H1 (cell line): ENCODE results near the gene AFAP1L1. TPM values are rescaled to one million over a fixed set of nuclear protein-coding genes. Genes with fewer than 3 reads are reported as not detected.

Source experiments
- CTCF ChIA-PET: fragments of 300-600 bp; sonication (Branson Sonifier 250); formaldehyde crosslinking; loops from one replicate; lab custom pipeline; 2021; ENCODE audit not compliant: partially characterized antibody; lab: Charles Lee
- POLR2A ChIA-PET: fragments of 300-600 bp; sonication (Branson Sonifier 250); formaldehyde crosslinking; loops from one replicate; lab custom pipeline; 2021; ENCODE audit warnings: inconsistent platforms; ENCODE audit not compliant: partially characterized antibody; lab: Charles Lee
- DNase-seq, 2 experiments: peaks; one replicate each; pipeline versions ENCODE4 v3.0.0 to v3.0.0-alpha.2; 2010 to 2022; ENCODE audit warnings: low spot score in 2 of 2, low read depth in 1 of 2, mixed read lengths in 1 of 2
- FAIRE-seq: peaks from 2 replicates; lab custom pipeline; 2011; peaks lifted over from hg19 to GRCh38; lab: Jason Lieb, UNC
- H2AFZ ChIP-seq: 2 replicates; pipeline ENCODE4 v1.8.1; 2012; ENCODE audit warnings: low read length, inconsistent platforms
- H2AK5ac ChIP-seq: 2 replicates; pipeline ENCODE4 v1.6.1; 2013; ENCODE audit warnings: low read depth, low read length
- H2BK120ac ChIP-seq: replicated peaks from 2 replicates; pipeline ENCODE3; 2013; ENCODE audit warnings: low read depth, low read length, inconsistent platforms
- H2BK12ac ChIP-seq: 2 replicates; pipeline ENCODE4 v1.6.1; 2013; ENCODE audit warnings: low read depth, low read length
- H2BK15ac ChIP-seq: 2 replicates; pipeline ENCODE4 v1.6.1; 2013; ENCODE audit warnings: low read length
- H2BK20ac ChIP-seq: 2 replicates; pipeline ENCODE4 v1.6.1; 2013; ENCODE audit warnings: low read length
- H2BK5ac ChIP-seq: 2 replicates; pipeline ENCODE4 v1.6.1; 2013; ENCODE audit warnings: low read depth, low read length
- H3K14ac ChIP-seq: 2 replicates; pipeline ENCODE4 v1.6.1; 2013; ENCODE audit warnings: inconsistent platforms; ENCODE audit not compliant: insufficient read length
- H3K18ac ChIP-seq: 2 replicates; pipeline ENCODE4 v1.6.1; 2013; ENCODE audit warnings: low read length; ENCODE audit errors: extremely low read depth
- H3K23ac ChIP-seq: 2 replicates; pipeline ENCODE4 v1.6.1; 2013; ENCODE audit warnings: inconsistent platforms; ENCODE audit not compliant: insufficient read length
- H3K23me2 ChIP-seq: 2 replicates; pipeline ENCODE4 v1.6.1; 2013; ENCODE audit warnings: low read depth, low read length
- H3K27ac ChIP-seq: 2 replicates; pipeline ENCODE4 v1.6.1; 2011; ENCODE audit warnings: low read depth, low read length, inconsistent platforms
- H3K27me3 ChIP-seq, 4 experiments: replicated peaks in 1 of 4; 1 replicate in 1 of 4; 2 replicates in 3 of 4; pipeline versions ENCODE4 v1.6.1 to v1.8.1; 2011 to 2013; ENCODE audit warnings: low read length in 3 of 4, mild to moderate bottlenecking in 3 of 4, inconsistent platforms in 2 of 4, mixed read lengths in 2 of 4, moderate library complexity in 1 of 4; ENCODE audit not compliant: control insufficient read depth in 3 of 4, insufficient read depth in 3 of 4; ENCODE audit errors: extremely low read depth in 1 of 4
- H3K36me3 ChIP-seq, 4 experiments: 2 replicates each; pipeline versions ENCODE4 v1.6.1 to v1.8.1; 2011 to 2013; ENCODE audit warnings: mild to moderate bottlenecking in 4 of 4, low read length in 3 of 4, moderate library complexity in 2 of 4, control low read depth in 1 of 4, inconsistent platforms in 1 of 4; ENCODE audit not compliant: insufficient read depth in 4 of 4, control insufficient read depth in 2 of 4
- H3K4ac ChIP-seq: replicated peaks from 2 replicates; pipeline ENCODE3; 2013; ENCODE audit warnings: low read length, low read depth, mixed read lengths, inconsistent platforms; ENCODE audit not compliant: insufficient read length
- H3K4me1 ChIP-seq, 4 experiments: replicated peaks in 1 of 4; 1 replicate in 1 of 4; 2 replicates in 3 of 4; pipeline versions ENCODE4 v1.6.1 to v1.8.1; 2011 to 2013; ENCODE audit warnings: low read length in 3 of 4, inconsistent platforms in 2 of 4, mixed read lengths in 1 of 4; ENCODE audit not compliant: insufficient read depth in 4 of 4, control insufficient read depth in 3 of 4
- H3K4me2 ChIP-seq, 2 experiments: 2 replicates each; pipeline versions ENCODE4 v1.6.1 to v1.8.1; 2011 to 2013; ENCODE audit warnings: low read depth in 2 of 2, low read length in 2 of 2, control low read depth in 1 of 2, inconsistent platforms in 1 of 2, mild to moderate bottlenecking in 1 of 2; ENCODE audit not compliant: insufficient read depth in 1 of 2
- H3K4me3 ChIP-seq, 4 experiments: fragments of 200-600, 300-600 bp in 1 of 4; sonication (generic), shearing (Covaris generic), sonication (Bioruptor Twin) in 1 of 4; 2 replicates each; pipeline versions ENCODE4 v1.5.1 to v1.8.1; 2011 to 2016; ENCODE audit warnings: low read length in 4 of 4, low read depth in 3 of 4, control low read depth in 2 of 4, inconsistent platforms in 2 of 4, mild to moderate bottlenecking in 2 of 4, mixed read lengths in 1 of 4, moderate library complexity in 1 of 4; ENCODE audit not compliant: insufficient read depth in 2 of 4; ENCODE audit errors: extremely low read depth in 1 of 4
- H3K56ac ChIP-seq: replicated peaks from 2 replicates; pipeline ENCODE3; 2013; ENCODE audit warnings: low read depth, mild to moderate bottlenecking, mixed read lengths, low read length, inconsistent platforms; ENCODE audit not compliant: insufficient read length
- H3K79me1 ChIP-seq: 2 replicates; pipeline ENCODE4 v1.6.1; 2013; ENCODE audit warnings: low read depth, low read length, control low read depth
- H3K79me2 ChIP-seq, 2 experiments: 2 replicates each; pipeline versions ENCODE4 v1.6.1 to v1.8.1; 2012 to 2013; ENCODE audit warnings: low read length in 2 of 2, mild to moderate bottlenecking in 2 of 2, inconsistent platforms in 1 of 2; ENCODE audit not compliant: insufficient read depth in 2 of 2, control insufficient read depth in 1 of 2
- H3K9ac ChIP-seq, 4 experiments: replicated peaks in 1 of 4; 1 replicate in 1 of 4; 2 replicates in 3 of 4; pipeline versions ENCODE4 v1.6.1 to v1.8.1; 2011 to 2013; ENCODE audit warnings: low read depth in 3 of 4, low read length in 3 of 4, control low read depth in 2 of 4, mild to moderate bottlenecking in 2 of 4, moderate library complexity in 2 of 4, inconsistent platforms in 1 of 4; ENCODE audit errors: extremely low read depth in 1 of 4
- H3K9me3 ChIP-seq, 2 experiments: 2 replicates each; pipeline versions ENCODE4 v1.6.1 to v1.8.1; 2012 to 2013; ENCODE audit warnings: mild to moderate bottlenecking in 2 of 2, moderate library complexity in 2 of 2, control low read depth in 1 of 2, inconsistent platforms in 1 of 2, low read depth in 1 of 2, low read length in 1 of 2, mixed read lengths in 1 of 2; ENCODE audit not compliant: insufficient read depth in 2 of 2
- H4K20me1 ChIP-seq, 2 experiments: replicated peaks in 1 of 2; 2 replicates each; pipeline versions ENCODE3 to v1.8.1; 2011 to 2013; ENCODE audit warnings: inconsistent platforms in 2 of 2, low read length in 2 of 2, mild to moderate bottlenecking in 1 of 2; ENCODE audit not compliant: insufficient read depth in 2 of 2, control insufficient read depth in 1 of 2
- H4K5ac ChIP-seq: 2 replicates; pipeline ENCODE4 v1.6.1; 2013; ENCODE audit warnings: low read length, low read depth, mixed read lengths, inconsistent platforms; ENCODE audit not compliant: insufficient read length
- H4K8ac ChIP-seq: 2 replicates; pipeline ENCODE4 v1.8.0; 2013; ENCODE audit warnings: mild to moderate bottlenecking, moderate library complexity, low read length, inconsistent platforms; ENCODE audit not compliant: insufficient read depth; ENCODE audit errors: extremely low read depth
- H4K91ac ChIP-seq: replicated peaks from 2 replicates; pipeline ENCODE3; 2013; ENCODE audit warnings: low read length, mixed read lengths, inconsistent platforms; ENCODE audit not compliant: insufficient read length
- CBX5 ChIP-seq: fragments of 300-800, 300-1000 bp; sonication (generic); IDR thresholded peaks from 2 replicates; pipeline ENCODE4 v1.7.1; 2016; ENCODE audit warnings: antibody characterized with exemption, low read length, low read depth
- CHD2 ChIP-seq: IDR thresholded peaks from 2 replicates; pipeline ENCODE4 v1.6.1; 2012; ENCODE audit warnings: low read length, improper control_type of control experiment
- KDM1A ChIP-seq: fragments of 200-600, 300-600 bp; sonication (generic); IDR thresholded peaks from 2 replicates; pipeline ENCODE4 v1.7.1; 2016; ENCODE audit warnings: mild to moderate bottlenecking, low read length, borderline replicate concordance
- RAD21 ChIP-seq, 2 experiments: IDR thresholded peaks in 1 of 2; conservative IDR thresholded peaks in 1 of 2; 2 replicates each; pipeline ENCODE4 v1.6.1; 2011; ENCODE audit warnings: low read depth in 2 of 2, low read length in 2 of 2, improper control_type of control experiment in 1 of 2, inconsistent platforms in 1 of 2, mild to moderate bottlenecking in 1 of 2, moderate library complexity in 1 of 2
- RFX5 ChIP-seq: IDR thresholded peaks from 2 replicates; pipeline ENCODE4 v1.6.1; 2011; ENCODE audit warnings: low read depth, low read length, improper control_type of control experiment, borderline replicate concordance
- SAP30 ChIP-seq: fragments of 300-600 bp; sonication (generic); IDR thresholded peaks from 2 replicates; pipeline ENCODE4 v1.7.1; 2012; ENCODE audit warnings: low read length, moderate library complexity, mild to moderate bottlenecking, inconsistent platforms; ENCODE audit not compliant: insufficient read depth, insufficient replicate concordance
- SIX5 ChIP-seq: IDR thresholded peaks from 2 replicates; pipeline ENCODE4 v1.6.1; 2011; ENCODE audit warnings: mild to moderate bottlenecking, low read depth, low read length
- SP1 ChIP-seq: IDR thresholded peaks from 2 replicates; pipeline ENCODE4 v1.6.1; 2011; ENCODE audit warnings: low read depth, low read length
- SUZ12 ChIP-seq: fragments of 200-600 bp; sonication (generic); IDR thresholded peaks from 2 replicates; pipeline ENCODE4 v1.6.1; 2012; ENCODE audit warnings: mild to moderate bottlenecking, inconsistent platforms, low read length, moderate library complexity, mixed read lengths
- TCF12 ChIP-seq: IDR thresholded peaks from 2 replicates; pipeline ENCODE4 v1.6.1; 2011; ENCODE audit warnings: low read depth, mild to moderate bottlenecking, low read length
- WGBS, 2 experiments: shearing (Covaris generic) in 1 of 2; methylation state at CpG; one replicate each; pipeline versions ENCODE4 v1.1.6 to v1.1.7; 2013 to 2015; ENCODE audit warnings: low lambda C conversion rate in 2 of 2, mixed read lengths in 2 of 2, inconsistent platforms in 1 of 2, low coverage in 1 of 2, missing lambda C conversion rate in 1 of 2; ENCODE audit not compliant: insufficient replicate concordance in 2 of 2, insufficient coverage in 1 of 2, insufficient read length in 1 of 2; ENCODE audit errors: extremely low coverage in 1 of 2, missing lambda C conversion rate in 1 of 2; 5-methylcytosine and 5-hydroxymethylcytosine counted together
- polyA plus RNA-seq, 7 experiments: library from polyadenylated mRNA; depleted of rRNA in 3 of 7; stranded (reverse) in 5 of 7; unstranded in 2 of 7; fragments of >200 nt in 5 of 7; fragments of 200-250 nt in 2 of 7; gene quantifications; 1 replicate in 5 of 7; 2 replicates in 1 of 7; 4 replicates in 1 of 7; pipeline versions ENCODE4 v1.2.1 to v1.2.3, GENCODE V29; 2011 to 2013; ENCODE audit warnings: missing spikeins in 2 of 7, mixed read lengths in 2 of 7
- total RNA-seq: library from RNA; stranded (reverse); fragmentation: NEBNext Ultra II Directional; extraction: Animal tissue kit (Norgen Biotek cat#: 25700); gene quantifications from 2 replicates; pipeline ENCODE4 v1.2.1, GENCODE V29; 2021
- TF ChIP-seq, protein P1 (sequence below): IDR thresholded peaks from 2 replicates; pipeline ENCODE4 v1.6.1; 2012; ENCODE audit warnings: inconsistent platforms
- TF ChIP-seq, protein P2 (sequence below): IDR thresholded peaks from 2 replicates; pipeline ENCODE4 v1.6.1; 2011; ENCODE audit warnings: low read length, improper control_type of control experiment

The AFAP1L1 gene
- total and polyA plus RNA-seq, 2 of the 8 experiments (the other 6 are each of a cell fraction or from before 2014, with no cell fraction given), result 0.79 to 4.7 TPM

DNA sequence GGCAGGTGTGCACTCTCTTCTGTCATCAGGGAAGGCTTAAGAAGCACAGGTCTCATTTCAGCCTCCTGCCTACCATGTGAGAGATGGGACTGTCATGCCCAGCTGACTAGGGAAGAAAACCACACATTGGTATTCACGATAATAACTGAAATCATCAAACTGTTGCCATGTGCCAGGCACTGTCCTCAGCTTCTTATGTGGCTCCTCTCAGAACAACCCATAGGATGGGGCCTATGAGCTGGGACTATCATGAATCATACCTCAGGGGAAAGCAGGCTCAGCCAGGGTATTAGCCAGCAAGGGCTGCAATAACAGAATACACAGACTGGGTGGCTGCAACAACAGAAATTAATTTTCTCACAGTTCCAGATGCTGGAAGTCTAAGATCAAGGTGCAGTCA lies 3.3 kb downstream of the AFAP1L1 start:
- Histone ChIP-seq H4K5ac (no peak overlapping the region), H2BK20ac (no peak overlapping the region), H3K9ac (no peak overlapping the region), H2AK5ac (no peak overlapping the region), H2BK15ac (no peak overlapping the region), H3K23me2 (peaks cover 8% of the 10 kb centered on the region; the same call in 1 of the 2 replicates), H3K56ac (no peak overlapping the region), H2BK12ac (no peak overlapping the region), H4K20me1 (peaks cover 0 to 3% of the 10 kb centered on the region in 2 experiments), H2BK5ac (no peak overlapping the region; the same call in 1 of the 2 replicates), H3K23ac (no peak overlapping the region), H4K91ac (no peak overlapping the region), H3K4ac (no peak overlapping the region), H2AFZ (no peak overlapping the region), H2BK120ac (no peak overlapping the region), H3K27me3 (peaks cover 8 to 31% (median 20%) of the 10 kb centered on the region in 4 experiments), H3K4me2 (no peak overlapping the region), H4K8ac (no peak overlapping the region), H3K9me3 (no peaks in the 10 kb centered on the region), H3K36me3 (no peaks in the 10 kb centered on the region; a peak in 1 of 8 replicates), H3K14ac (no peak overlapping the region), H3K79me1 (no peaks in the 10 kb centered on the region), H3K79me2 (no peaks in the 10 kb centered on the region), H3K18ac (no peak overlapping the region), H3K27ac (no peak overlapping the region), H3K4me3 (no peak overlapping the region), H3K4me1 (peaks cover 7 to 8% (median 7%) of the 10 kb centered on the region in 4 experiments; a peak in 5 of 7 replicates)
- POLR2A ChIA-PET, result no interaction called here
- FAIRE-seq (no peak), DNase-seq (no peak)
- 93% methylated on average over 1 of the region's 1 CpG; no CpG with 5 or more reads in 1 of the 2 experiments for WGBS, 2 experiments
- CTCF ChIA-PET, result interaction anchor here (0.7 to 1.7 kb wide), 5 partner anchors 10 to 158 kb away, joined by 4 to 6 read pairs (median 4); no protein-coding TSS in a partner anchor
- TF ChIP-seq SAP30 (no peak), TCF12 (no peak), SP1 (no peak), RAD21 (IDR thresholded peaks at IDR 0.05 in 1 of 2, conservative IDR thresholded peaks at IDR 0.05 in 1 of 2; ENCODE audit: low read depth in 2 of 2, low read length in 2 of 2) (no peak), SUZ12 (no peak), CHD2 (no peak), KDM1A (no peak), CBX5 (no peak), RFX5 (no peak), SIX5 (no peak)
- TF ChIP-seq, protein P1, sequence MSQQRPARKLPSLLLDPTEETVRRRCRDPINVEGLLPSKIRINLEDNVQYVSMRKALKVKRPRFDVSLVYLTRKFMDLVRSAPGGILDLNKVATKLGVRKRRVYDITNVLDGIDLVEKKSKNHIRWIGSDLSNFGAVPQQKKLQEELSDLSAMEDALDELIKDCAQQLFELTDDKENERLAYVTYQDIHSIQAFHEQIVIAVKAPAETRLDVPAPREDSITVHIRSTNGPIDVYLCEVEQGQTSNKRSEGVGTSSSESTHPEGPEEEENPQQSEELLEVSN, result no peak
- TF ChIP-seq, protein P2, sequence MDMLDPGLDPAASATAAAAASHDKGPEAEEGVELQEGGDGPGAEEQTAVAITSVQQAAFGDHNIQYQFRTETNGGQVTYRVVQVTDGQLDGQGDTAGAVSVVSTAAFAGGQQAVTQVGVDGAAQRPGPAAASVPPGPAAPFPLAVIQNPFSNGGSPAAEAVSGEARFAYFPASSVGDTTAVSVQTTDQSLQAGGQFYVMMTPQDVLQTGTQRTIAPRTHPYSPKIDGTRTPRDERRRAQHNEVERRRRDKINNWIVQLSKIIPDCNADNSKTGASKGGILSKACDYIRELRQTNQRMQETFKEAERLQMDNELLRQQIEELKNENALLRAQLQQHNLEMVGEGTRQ, result no peak
